ENCODE measurements around the gene SMIM35.
"Not testable (repeated sequence)": the region's sequence is repeated elsewhere in the genome, so short reads cannot be mapped to it uniquely, and the experiment has no call there.

The SMIM35 gene

GRCh38 chr11:118078911-118079411 lies 7.8 kb downstream of the SMIM35 start:
- DNase-seq, result no peak

GRCh38 chr11:118076754-118077281 lies 9.9 kb downstream of the SMIM35 start, which contains the start of gene TMPRSS4:
Gene TMPRSS4, plus strand, starts transcription at chr11:118077078. Its CDS starts 225 bp downstream, at chr11:118077303.
- no peak for DNase-seq

GRCh38 chr11:118074785-118075184 lies 12.0 kb downstream of the SMIM35 start:
- DNase-seq, result no peak

GRCh38 chr11:118074091-118074685 lies 12.6 kb downstream of the SMIM35 start:
- DNase-seq, result no peak

GRCh38 chr11:118073554-118073953 lies 13.2 kb downstream of the SMIM35 start:
- DNase-seq, result no peak

DNA sequence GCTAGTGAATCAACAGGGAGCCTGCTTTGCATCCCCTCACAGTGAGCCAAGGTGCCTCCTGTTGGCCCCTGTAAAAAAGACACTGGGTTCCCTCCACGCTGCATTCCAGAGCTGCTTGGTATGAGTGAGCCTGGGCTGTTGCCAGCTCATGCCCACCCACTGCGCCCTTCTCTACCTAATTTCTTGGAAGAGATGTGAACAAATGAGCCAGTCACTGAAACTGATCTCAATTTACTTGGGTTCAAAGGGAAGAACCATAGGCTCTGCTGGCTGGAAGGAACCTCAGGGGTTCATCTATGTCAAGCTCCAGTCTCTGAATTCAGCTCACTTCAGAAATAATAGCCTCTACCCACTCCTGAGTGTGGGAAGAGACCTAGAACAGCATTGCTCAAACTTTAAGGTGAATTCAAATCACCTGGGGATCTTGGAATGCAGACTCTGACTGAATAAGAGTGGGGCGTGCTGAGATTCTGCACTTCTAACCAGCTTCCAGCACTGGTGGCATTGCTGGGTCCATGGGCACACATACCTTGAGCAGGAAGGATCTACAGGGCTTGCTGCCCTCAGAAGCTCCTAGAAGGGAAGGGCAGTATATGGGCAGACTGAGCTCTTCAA lies 15.2 kb downstream of the SMIM35 start:
- no peak for DNase-seq

GRCh38 chr11:118068945-118069612 lies 17.7 kb downstream of the SMIM35 start:
- no peak for DNase-seq

DNA sequence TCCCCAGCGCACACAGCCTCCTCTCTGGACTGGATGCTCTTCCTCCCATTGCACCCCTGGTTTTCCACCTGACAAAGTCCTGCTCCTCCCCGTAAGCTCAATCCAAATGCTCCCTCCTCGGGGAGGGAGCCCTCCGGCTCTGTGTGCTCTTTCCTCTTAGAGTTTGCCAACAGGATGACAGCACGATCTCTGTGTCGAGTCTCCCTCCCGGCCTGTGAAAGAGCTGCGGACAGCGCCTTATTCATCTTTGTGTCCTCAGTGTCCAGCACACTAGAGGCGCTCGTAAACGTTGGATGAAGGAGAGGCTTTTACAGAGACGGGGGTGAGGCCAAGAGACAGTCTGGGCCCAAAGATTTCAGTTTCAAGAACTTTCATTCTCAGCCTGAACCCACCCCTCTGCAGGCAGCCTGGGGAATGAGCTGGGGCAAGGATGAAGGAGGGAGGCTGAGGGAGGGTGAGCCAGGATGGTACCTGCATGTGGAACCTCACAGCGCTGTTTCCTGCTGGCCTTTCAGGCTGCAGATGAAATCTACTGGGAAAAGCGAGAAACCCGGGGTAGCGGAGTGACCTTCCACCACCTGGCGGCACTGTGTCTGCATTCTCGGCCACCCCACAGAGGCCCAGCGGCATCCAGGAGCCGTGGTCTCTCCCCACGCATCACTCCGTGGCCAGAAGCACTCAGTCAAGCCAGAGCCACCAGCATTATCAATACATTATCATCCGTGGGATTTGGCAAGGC lies 18.4 kb downstream of the SMIM35 start:
- DNase-seq, result no peak

DNA sequence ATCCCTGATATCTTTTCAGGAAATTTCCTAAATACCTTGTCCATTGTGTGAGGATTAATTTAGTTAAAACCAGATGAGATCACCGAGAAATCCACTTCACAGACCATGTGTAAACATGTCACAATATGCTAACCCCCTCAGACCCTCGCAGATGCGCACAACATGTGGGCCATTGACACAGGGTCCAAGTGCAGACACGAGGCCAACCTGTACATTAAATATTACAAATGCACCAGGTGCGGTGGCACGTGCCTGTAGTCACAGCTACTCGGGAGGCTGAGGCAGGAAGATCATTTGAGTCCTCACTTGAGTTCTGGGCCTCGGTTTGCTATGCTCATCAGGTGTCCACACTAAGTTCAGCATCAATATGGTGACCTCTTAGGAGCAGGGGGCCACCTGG lies 19.8 kb downstream of the SMIM35 start:
- DNase-seq, result no peak

DNA sequence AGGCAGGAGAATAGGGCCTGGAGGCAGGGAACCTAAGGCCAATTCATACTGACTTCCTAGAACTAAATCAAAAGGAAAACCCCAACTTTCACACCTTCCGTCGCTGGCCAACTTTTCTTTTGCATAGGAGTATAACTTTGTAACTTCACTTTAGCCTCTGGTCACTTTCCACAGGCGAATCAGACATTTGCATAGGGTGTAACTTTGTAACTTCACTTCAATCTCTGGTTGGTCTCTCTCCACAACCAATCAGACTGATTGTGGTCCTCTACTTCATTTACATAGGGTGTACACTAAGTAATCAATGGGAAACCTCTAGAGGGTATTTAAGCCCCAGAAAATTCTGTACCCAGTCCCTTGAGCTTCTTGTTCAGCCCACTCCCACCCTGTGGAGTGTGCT lies 21.4 kb downstream of the SMIM35 start:
- no peak for DNase-seq

GRCh38 chr11:118064956-118065355 lies 21.8 kb downstream of the SMIM35 start:
- DNase-seq, result no peak

DNA sequence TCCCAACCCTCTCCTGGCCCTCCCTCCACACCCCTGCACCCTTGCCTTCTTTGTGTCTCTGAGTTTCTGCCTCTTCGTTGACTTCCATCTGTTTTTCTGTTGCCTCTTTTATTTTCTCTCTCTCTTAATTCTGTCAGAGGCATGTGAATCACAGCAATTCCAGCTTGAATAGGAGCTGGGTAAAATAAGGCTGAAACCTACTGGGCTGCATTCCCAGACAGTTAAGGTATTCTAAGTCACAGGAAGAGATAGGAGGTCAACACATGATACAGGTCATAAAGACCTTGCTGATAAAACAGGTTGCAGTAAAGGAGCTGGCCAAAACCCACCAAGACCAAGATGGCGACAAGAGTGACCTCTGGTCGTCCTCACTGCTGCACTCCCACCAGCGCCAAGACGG lies 24.1 kb downstream of the SMIM35 start:
- not testable (repeated sequence) for DNase-seq

DNA sequence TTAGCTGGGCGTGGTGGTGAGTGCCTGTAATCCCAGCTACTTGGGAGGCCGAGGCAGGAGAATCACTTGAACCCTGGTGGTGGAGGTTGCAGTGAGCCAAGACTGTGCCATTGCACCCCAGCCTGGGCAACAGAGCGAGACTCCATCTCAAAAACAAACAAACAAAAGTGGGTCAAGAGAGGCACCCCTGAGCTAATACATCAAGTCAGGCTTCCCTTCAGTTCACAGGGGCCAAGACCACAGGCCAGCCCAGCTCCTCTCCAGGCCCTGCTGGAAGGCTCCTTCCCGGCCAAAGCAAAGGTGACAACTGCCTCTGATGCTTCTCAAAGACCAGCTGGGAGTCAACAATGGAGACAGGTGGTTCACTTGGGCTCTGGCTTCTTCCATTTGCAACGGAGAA lies 24.6 kb downstream of the SMIM35 start:
- DNase-seq, result not testable (repeated sequence)

DNA sequence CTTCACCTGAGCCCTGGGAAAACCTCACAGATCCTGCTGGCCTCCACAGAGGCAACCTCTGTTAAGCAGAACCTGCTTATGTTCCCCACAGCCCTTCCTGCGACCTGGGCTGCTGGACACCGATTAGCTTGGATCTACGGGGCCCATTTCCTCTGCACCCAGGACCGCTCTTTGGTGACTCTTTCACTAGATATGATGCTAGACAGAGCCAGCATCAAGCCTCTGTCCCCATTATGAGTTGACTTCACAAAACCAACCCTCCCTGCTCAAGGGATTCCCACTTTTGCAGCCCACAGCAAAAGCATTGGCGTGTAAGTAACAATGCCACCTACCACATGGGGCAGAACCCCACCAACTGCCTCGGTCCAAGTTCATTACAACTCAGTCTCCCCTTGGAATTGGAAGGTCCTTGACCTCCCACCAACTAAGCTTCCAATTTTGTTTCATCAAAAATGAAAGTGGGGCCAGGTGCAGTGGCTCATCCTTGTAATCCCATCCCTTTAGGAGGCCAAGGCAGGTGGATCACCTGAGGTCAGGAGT lies 25.1 kb downstream of the SMIM35 start:
- no peak for DNase-seq

DNA sequence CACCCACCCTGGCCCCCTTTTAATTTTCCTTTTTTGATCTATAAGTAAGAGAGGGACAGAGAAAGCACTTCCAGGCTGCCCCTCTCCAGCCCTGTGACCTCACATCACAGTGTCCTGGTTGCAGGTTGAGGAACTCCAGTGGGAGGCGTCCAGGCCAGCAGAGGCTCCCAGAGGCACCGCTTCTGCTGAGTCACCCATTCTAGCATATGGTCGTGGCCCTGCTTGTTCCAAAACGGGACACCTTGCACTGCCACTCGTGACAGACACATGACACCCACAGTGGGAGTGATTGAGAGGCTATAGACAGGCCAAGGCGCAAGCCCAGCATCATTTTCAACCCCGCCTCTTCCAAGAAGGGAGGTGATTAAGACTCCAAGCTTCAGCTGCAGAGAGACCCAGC lies 25.9 kb downstream of the SMIM35 start:
- DNase-seq, result no peak

DNA sequence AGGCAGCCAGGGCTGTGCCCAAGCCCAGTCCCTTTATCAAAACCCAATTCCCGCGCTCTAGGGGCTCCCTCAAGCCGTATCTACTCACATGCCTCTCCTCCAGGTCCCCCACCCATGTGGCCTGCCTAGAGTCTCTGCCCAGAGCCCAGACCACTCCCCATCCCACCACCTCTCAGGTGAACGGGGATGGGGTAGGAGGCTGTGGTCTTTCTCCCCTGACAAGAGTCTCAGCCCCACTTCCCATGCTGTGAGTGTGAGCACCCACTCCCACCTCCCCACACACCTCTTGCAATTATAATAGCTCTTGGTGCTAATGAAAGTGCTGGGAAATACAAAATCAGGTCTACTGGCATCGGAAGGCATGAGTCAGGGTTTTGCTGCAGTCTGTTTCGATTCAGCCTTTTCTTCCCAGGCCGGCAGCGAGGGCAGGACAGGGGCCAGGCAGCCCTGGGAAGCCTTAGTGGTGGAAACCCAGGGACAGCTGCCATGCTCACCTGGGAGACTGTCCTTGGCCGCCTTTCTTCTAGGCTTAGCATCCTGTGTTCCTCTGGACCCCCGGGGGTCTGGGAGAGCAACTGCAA lies 26.6 kb downstream of the SMIM35 start:
- DNase-seq, result no peak

- no peak for DNase-seq
Observed at GRCh38 chr11:118059246-118059940, 27.4 kb downstream of the SMIM35 start.

DNA sequence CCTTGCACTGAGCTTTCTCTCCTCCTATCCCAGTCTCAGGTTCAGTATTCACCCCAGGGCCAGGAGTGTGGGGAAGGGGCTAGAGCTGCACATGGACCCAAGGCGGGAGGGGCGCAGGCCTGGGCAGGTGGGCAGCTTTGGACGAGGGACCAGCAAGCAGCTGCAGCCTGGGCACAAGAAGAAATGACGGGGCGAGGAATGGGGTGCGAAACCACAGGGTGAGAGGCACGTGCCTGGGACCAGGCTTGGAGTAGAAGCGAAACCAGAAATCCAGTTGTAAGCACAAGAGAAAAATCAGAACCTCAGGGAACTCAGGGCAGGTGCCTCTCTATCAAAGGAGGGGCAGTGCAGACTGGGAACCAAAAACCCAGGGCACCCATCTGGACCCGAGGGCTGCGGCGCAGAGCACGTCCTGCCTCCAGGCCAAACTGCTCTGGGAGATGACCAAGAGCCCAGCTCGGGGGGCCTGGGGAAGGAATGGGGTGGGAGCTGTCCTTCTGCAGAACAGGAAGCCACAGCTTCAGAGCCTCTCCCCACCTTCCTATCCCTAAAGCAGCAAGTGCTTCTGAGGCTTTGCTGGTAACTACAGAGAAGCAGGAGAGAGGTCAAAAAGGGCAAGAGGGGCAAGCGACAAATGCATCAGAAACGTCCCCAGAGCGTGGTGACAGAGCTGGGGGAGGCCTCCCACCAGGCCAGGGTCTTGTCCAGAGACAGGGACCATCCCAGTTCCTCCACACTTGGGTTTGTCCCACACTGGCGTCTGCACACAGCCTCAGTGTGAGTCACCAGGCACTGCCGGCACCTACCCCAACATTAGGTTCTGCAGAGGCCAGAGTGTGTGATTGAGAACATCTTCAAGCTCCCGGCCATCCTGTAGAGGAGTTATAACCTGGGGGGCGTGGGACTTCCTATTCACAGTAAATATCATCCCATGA lies 28.2 kb downstream of the SMIM35 start:
- DNase-seq, result no peak

DNA sequence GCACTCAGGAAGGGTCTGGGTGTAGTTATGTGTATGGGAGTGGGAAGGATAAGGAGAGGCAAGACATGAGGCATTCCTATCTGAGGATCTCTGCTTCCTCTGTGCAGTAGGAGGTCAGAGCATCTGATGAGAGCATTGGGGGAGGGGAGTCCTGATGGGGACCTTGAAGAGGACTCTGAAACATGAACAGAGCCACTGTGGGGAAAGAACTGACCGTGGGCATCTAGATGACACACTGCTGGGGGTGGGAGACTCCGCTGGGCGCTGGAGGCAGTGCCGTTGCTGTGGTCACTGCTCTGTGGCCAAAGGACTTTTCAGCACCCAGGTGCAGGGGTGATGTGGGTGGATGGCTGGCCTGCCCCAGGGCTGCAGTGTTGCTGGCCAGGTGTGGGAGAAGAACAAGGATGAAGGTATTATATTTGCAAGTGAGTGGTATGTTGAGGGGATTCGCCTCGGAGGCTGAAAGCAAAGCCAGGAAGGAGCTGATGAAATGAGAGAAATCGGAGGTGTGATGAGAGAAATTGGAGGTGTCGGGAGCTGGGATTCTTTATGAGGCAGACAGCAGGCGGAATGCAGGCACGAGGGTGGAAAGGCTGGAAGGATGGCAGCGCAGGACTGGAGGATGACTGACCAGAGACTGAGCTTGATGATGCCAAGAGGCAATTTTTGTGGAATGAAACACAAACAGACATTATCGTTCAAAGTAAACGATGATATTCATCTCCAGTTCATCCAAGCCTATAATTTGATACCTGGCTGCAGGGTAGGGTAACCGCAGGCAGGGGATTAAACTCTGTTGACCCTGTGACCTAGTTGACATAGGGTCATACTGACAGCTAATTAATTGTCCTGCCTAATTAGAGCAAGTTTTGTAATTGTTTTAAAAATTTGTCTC lies 29.3 kb downstream of the SMIM35 start:
- DNase-seq, result no peak

- DNase-seq, result no peak
Observed at GRCh38 chr11:118056806-118057205, 30.0 kb downstream of the SMIM35 start.

All from CD4-positive, alpha-beta T cell treated with Interleukin-6 for 4 hours (primary cell).